Measurements from ENCODE around the gene GOT1.
A peak's percentile ranks its signal among the peaks of the same experiment; 100 is the strongest.

Gene GOT1

GRCh38 chr10:99433378-99434020 is 3.1 kb upstream of the GOT1 start:
- no peak for DNase-seq (ENCODE audit: low read depth)

GRCh38 chr10:99432881-99433280 is 2.5 kb upstream of the GOT1 start:
- DNase-seq (ENCODE audit: low read depth), result no peak

GRCh38 chr10:99432047-99432446 is 1.6 kb upstream of the GOT1 start:
- no peak for DNase-seq (ENCODE audit: low read depth)

GRCh38 chr10:99431190-99431760 is 851 bp upstream of the GOT1 start:
- peak; percentile 6 for DNase-seq (ENCODE audit: low read depth)

GRCh38 chr10:99430116-99430450 is 341 bp downstream of the GOT1 start:
- no peak for DNase-seq (ENCODE audit: low read depth)

GRCh38 chr10:99429517-99430095 is 818 bp downstream of the GOT1 start:
- DNase-seq (ENCODE audit: low read depth), result no peak

- DNase-seq (ENCODE audit: low read depth), result no peak
Observed at GRCh38 chr10:99427566-99428190, 2.7 kb downstream of the GOT1 start.

- DNase-seq (ENCODE audit: low read depth), result no peak
Observed at GRCh38 chr10:99426689-99427088, 3.7 kb downstream of the GOT1 start.

- no peak for DNase-seq (ENCODE audit: low read depth)
Observed at GRCh38 chr10:99425204-99425603, 5.2 kb downstream of the GOT1 start.

- no peak for DNase-seq (ENCODE audit: low read depth)
Observed at GRCh38 chr10:99424656-99425055, 5.8 kb downstream of the GOT1 start.

GRCh38 chr10:99422529-99423096 is 7.8 kb downstream of the GOT1 start:
- DNase-seq (ENCODE audit: low read depth), result no peak

- DNase-seq (ENCODE audit: low read depth), result no peak
Observed at GRCh38 chr10:99421233-99421739, 9.1 kb downstream of the GOT1 start.

GRCh38 chr10:99419688-99420087 is 10.7 kb downstream of the GOT1 start:
- DNase-seq (ENCODE audit: low read depth), result no peak

GRCh38 chr10:99418910-99419624 is 11.4 kb downstream of the GOT1 start:
- DNase-seq (ENCODE audit: low read depth), result no peak

- DNase-seq (ENCODE audit: low read depth), result no peak
Observed at GRCh38 chr10:99412099-99412498, 18.3 kb downstream of the GOT1 start.

GRCh38 chr10:99411546-99411945 is 18.9 kb downstream of the GOT1 start:
- no peak for DNase-seq (ENCODE audit: low read depth)

GRCh38 chr10:99410876-99411275 is 19.5 kb downstream of the GOT1 start:
- no peak for DNase-seq (ENCODE audit: low read depth)

GRCh38 chr10:99410146-99410545 is 20.3 kb downstream of the GOT1 start:
- DNase-seq (ENCODE audit: low read depth), result no peak

GRCh38 chr10:99406149-99406548 is 24.3 kb downstream of the GOT1 start:
- no peak for DNase-seq (ENCODE audit: low read depth)

GRCh38 chr10:99403674-99404073 is 26.8 kb downstream of the GOT1 start:
- DNase-seq (ENCODE audit: low read depth), result no peak

- no peak for DNase-seq (ENCODE audit: low read depth)
Observed at GRCh38 chr10:99399664-99400063, 30.8 kb downstream of the GOT1 start.

- DNase-seq (ENCODE audit: low read depth), result no peak
Observed at GRCh38 chr10:99396471-99396870, 34.0 kb downstream of the GOT1 start.
